Astrocyte of the spinal cord (primary cell): Measurements from ENCODE around the gene ERBB4.

Source experiments
- DNase-seq: peaks from one replicate; pipeline ENCODE4 v3.0.0; 2011; ENCODE audit warnings: low read depth, low spot score
- H3K4me3 ChIP-seq: 2 replicates; pipeline ENCODE4 v1.5.1; 2011; ENCODE audit warnings: low read depth, mild to moderate bottlenecking, low read length, moderate library complexity
- CTCF ChIP-seq: IDR thresholded peaks from 2 replicates; pipeline ENCODE4 v1.5.1; 2012; ENCODE audit warnings: low read depth, mild to moderate bottlenecking, low read length, inconsistent platforms
- in situ Hi-C: cut with HindIII; loops from 2 replicates; pipeline ENCODE4 v1.10.0; 2017; ENCODE audit warnings: low sequenced_read_pairs

ERBB4 gene

GRCh38 chr2:211439011-211439410, 1099.6 kb downstream of the ERBB4 start:
- H3K4me3 ChIP-seq = no peak overlapping the region
- DNase-seq = no peak
- in situ Hi-C loops = no loop called here
- TF ChIP-seq CTCF = no peak

GRCh38 chr2:211437396-211437795, 1101.2 kb downstream of the ERBB4 start:
- no peak overlapping the region for H3K4me3 ChIP-seq
- no peak for TF ChIP-seq CTCF
- in situ Hi-C loops = no loop called here
- DNase-seq = no peak

- no peak overlapping the region for H3K4me3 ChIP-seq
- DNase-seq = no peak
- TF ChIP-seq CTCF = no peak
- in situ Hi-C loops = no loop called here
Measured at GRCh38 chr2:211436182-211436581, 1102.4 kb downstream of the ERBB4 start.

- in situ Hi-C loops = no loop called here
- no peak for DNase-seq
Measured at GRCh38 chr2:211435331-211435730, 1103.3 kb downstream of the ERBB4 start.

GRCh38 chr2:211434773-211435172, 1103.8 kb downstream of the ERBB4 start:
- DNase-seq = no peak
- H3K4me3 ChIP-seq = no peak overlapping the region
- in situ Hi-C loops = no loop called here
- no peak for TF ChIP-seq CTCF

More at GRCh38 chr2:211435331-211435730, 1103.3 kb downstream of the ERBB4 start:
- H3K4me3 ChIP-seq = no peak overlapping the region
- TF ChIP-seq CTCF = no peak

- no peak for DNase-seq
- H3K4me3 ChIP-seq = no peak overlapping the region
- in situ Hi-C loops = no loop called here
- no peak for TF ChIP-seq CTCF
Measured at GRCh38 chr2:211429256-211429920, 1109.2 kb downstream of the ERBB4 start.

- no peak for TF ChIP-seq CTCF
- DNase-seq = no peak
- no peak overlapping the region for H3K4me3 ChIP-seq
- in situ Hi-C loops = no loop called here
Measured at GRCh38 chr2:211426240-211426639, 1112.4 kb downstream of the ERBB4 start.
